DND-41 (cell line): ENCODE results near the gene ZNF790.

ENCODE experiments used
- CTCF ChIP-seq: IDR thresholded peaks from 2 replicates; pipeline ENCODE4 v1.5.1; 2012; ENCODE audit warnings: borderline replicate concordance, low read length, moderate library complexity, mild to moderate bottlenecking; ENCODE audit not compliant: poor library complexity, severe bottlenecking; ENCODE audit errors: extremely low read depth
- EZH2 ChIP-seq: IDR thresholded peaks from 3 replicates; pipeline ENCODE4 v1.6.1; 2012; ENCODE audit warnings: borderline replicate concordance, low read depth, mild to moderate bottlenecking, moderate library complexity, low read length, inconsistent platforms; ENCODE audit not compliant: severe bottlenecking

GRCh38 chr19:36773223-36773579 lies 65.0 kb downstream of the ZNF790 start:
- TF ChIP-seq CTCF (no peak), EZH2 (no peak)
